Natural killer cell (primary cell): ENCODE measurements around the gene IP6K3. TPM values are rescaled to one million over a fixed set of nuclear protein-coding genes. Genes with fewer than 3 reads are reported as not detected.

ENCODE experiments used
- ATAC-seq, 3 donors: fragments of 150-1000 bp in 2 of 3; fragments of 200-7000 bp in 1 of 3; cut with Tn5 transposase; 1 replicate in 1 of 3; 2 replicates in 2 of 3; pipeline ENCODE4 v1.10.0; 2021; ENCODE audit warnings: mild to moderate bottlenecking in 2 of 3, moderate library complexity in 2 of 3
- DNase-seq, 2 donors: peaks; one replicate each; pipeline versions ENCODE4 v3.0.0 to v3.0.0-alpha.2; 2013 to 2021; ENCODE audit warnings: mixed read lengths in 1 of 2
- H3K27ac ChIP-seq: one replicate; pipeline ENCODE4 v1.5.1; 2013; ENCODE audit warnings: mild to moderate bottlenecking, low read length
- H3K27me3 ChIP-seq: one replicate; pipeline ENCODE4 v1.6.1; 2013; ENCODE audit warnings: low read length; ENCODE audit not compliant: control insufficient read depth, insufficient read depth
- H3K36me3 ChIP-seq: one replicate; pipeline ENCODE4 v1.6.1; 2013; ENCODE audit warnings: low read length; ENCODE audit not compliant: control insufficient read depth, insufficient read depth
- H3K4me1 ChIP-seq: one replicate; pipeline ENCODE4 v1.6.1; 2013; ENCODE audit warnings: low read length; ENCODE audit not compliant: control insufficient read depth, insufficient read depth
- H3K4me3 ChIP-seq: one replicate; pipeline ENCODE4 v1.5.1; 2013; ENCODE audit warnings: low read length
- H3K9me3 ChIP-seq: one replicate; pipeline ENCODE4 v1.6.1; 2013; ENCODE audit warnings: low read length; ENCODE audit not compliant: control insufficient read depth, insufficient read depth
- H3K27ac Mint-ChIP-seq, 2 donors: one replicate each; pipeline ENCODE4 v1.8.0; 2022; ENCODE audit warnings: mild to moderate bottlenecking in 2 of 2, mixed read lengths in 2 of 2, moderate library complexity in 1 of 2
- H3K27me3 Mint-ChIP-seq, 2 donors: one replicate each; pipeline ENCODE4 v1.8.0; 2022; ENCODE audit warnings: low read depth in 2 of 2, mixed read lengths in 2 of 2
- H3K36me3 Mint-ChIP-seq: one replicate; pipeline ENCODE4 v1.8.0; 2022; ENCODE audit warnings: mixed read lengths
- H3K4me1 Mint-ChIP-seq, 2 donors: one replicate each; pipeline ENCODE4 v1.8.0; 2022; ENCODE audit warnings: mixed read lengths in 2 of 2
- H3K4me3 Mint-ChIP-seq: one replicate; pipeline ENCODE4 v1.8.0; 2022; ENCODE audit warnings: mild to moderate bottlenecking, moderate library complexity, mixed read lengths
- H3K9me3 Mint-ChIP-seq, 2 donors: one replicate each; pipeline ENCODE4 v1.8.0; 2022; ENCODE audit warnings: mixed read lengths in 2 of 2
- WGBS: methylation state at CpG from one replicate; pipeline ENCODE4 v1.1.7; 2013; ENCODE audit warnings: missing lambda C conversion rate; ENCODE audit not compliant: insufficient coverage; 5-methylcytosine and 5-hydroxymethylcytosine counted together
- intact Hi-C: fragments of 100-400 bp; cut with micrococcal nuclease; formaldehyde crosslinking; loops from one replicate; pipeline ENCODE4 v1.14.2; 2022
- total RNA-seq, 4 donors: library from RNA; stranded (reverse); fragments of 120-200 nt in 1 of 4; gene quantifications; one replicate each; pipeline versions ENCODE4 v1.2.3 to v1.2.4, GENCODE V29; 2013 to 2022
- TF ChIP-seq, protein P1 (sequence below): fragments of 200-600 bp; IDR thresholded peaks from one replicate; pipeline ENCODE4 v1.8.0; 2022; ENCODE audit warnings: antibody characterized with exemption

Gene IP6K3
- total RNA-seq, 3 donors from 2014 or later (not counting 1 experiment from before 2014, with no cell fraction given): not detected

DNA sequence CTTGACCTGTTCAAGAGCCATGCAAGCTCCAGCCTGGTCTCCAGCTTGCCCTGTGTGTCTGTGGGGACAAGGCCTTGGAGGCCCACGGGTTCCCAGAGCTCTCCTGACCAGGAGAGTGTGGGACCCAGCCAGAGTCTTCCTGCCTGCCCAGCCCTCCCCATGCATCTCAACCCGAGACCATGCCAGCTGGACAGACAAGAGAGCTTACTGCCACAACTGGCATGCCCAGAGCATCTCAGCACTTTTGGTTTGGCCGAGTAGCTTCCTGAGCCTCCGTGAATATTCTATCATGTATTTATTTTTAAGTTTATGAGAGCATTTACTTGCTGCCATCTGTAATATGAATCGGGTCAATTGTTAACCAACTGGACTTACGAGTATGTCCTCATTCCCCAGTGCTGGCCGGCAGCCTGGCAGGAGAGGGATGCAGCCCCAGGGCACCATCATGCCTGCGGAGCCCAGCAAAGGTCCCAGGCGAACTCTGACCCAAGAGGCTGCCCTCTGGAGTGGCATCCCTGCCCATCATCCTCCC lies 14.9 kb downstream of the IP6K3 start:
- Histone ChIP-seq H3K9me3 (no peaks in the 10 kb centered on the region), H3K27ac (no peak overlapping the region), H3K36me3 (no peaks in the 10 kb centered on the region), H3K4me1 (no peaks in the 10 kb centered on the region), H3K27me3 (no peaks in the 10 kb centered on the region), H3K4me3 (no peak overlapping the region)
- 86% methylated on average over 9 of the region's 9 CpGs for WGBS
- intact Hi-C loops: no loop called here
- no peak for ATAC-seq
- no peak for DNase-seq
- TF ChIP-seq, protein P1, sequence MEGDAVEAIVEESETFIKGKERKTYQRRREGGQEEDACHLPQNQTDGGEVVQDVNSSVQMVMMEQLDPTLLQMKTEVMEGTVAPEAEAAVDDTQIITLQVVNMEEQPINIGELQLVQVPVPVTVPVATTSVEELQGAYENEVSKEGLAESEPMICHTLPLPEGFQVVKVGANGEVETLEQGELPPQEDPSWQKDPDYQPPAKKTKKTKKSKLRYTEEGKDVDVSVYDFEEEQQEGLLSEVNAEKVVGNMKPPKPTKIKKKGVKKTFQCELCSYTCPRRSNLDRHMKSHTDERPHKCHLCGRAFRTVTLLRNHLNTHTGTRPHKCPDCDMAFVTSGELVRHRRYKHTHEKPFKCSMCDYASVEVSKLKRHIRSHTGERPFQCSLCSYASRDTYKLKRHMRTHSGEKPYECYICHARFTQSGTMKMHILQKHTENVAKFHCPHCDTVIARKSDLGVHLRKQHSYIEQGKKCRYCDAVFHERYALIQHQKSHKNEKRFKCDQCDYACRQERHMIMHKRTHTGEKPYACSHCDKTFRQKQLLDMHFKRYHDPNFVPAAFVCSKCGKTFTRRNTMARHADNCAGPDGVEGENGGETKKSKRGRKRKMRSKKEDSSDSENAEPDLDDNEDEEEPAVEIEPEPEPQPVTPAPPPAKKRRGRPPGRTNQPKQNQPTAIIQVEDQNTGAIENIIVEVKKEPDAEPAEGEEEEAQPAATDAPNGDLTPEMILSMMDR: no peak
- Mint-ChIP-seq H3K4me3 (no peak overlapping the region), H3K36me3 (no peaks in the 10 kb centered on the region), H3K27me3 (no peaks in the 10 kb centered on the region), H3K9me3 (no peaks in the 10 kb centered on the region), H3K4me1 (no peaks in the 10 kb centered on the region), H3K27ac (no peak overlapping the region)

DNA sequence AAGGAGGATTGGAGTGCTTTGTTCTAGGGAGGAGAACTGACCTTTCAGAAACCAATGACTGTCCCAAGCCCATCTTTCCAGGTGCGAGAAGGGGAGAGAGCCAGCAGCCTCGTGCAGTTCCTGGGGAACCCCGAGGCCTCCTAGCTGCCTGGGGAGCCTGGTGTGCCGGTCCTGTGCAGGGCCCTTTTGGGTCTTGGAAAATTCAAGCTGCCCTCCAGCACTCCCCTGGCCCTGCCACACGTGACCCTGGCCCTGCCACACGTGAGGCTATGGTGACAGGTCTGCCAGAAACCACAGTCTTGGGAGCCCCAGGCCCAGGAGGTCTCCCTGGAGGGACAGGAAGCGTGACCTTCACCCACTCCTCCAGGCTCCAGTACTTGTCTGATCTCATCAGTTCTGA lies 15.7 kb downstream of the IP6K3 start:
- Histone ChIP-seq H3K27me3 (no peaks in the 10 kb centered on the region), H3K9me3 (no peaks in the 10 kb centered on the region), H3K4me3 (no peak overlapping the region), H3K27ac (no peak overlapping the region), H3K36me3 (no peaks in the 10 kb centered on the region), H3K4me1 (no peaks in the 10 kb centered on the region)
- TF ChIP-seq, protein P1: no peak
- no peaks in the 10 kb centered on the region for H3K4me1 Mint-ChIP-seq
- no peak overlapping the region for H3K4me3 Mint-ChIP-seq
- DNase-seq (no peak), ATAC-seq (no peak)
- no peak overlapping the region for H3K27ac Mint-ChIP-seq
- no peaks in the 10 kb centered on the region for H3K36me3 Mint-ChIP-seq
- intact Hi-C loops: no loop called here
- H3K27me3 Mint-ChIP-seq: no peaks in the 10 kb centered on the region
- H3K9me3 Mint-ChIP-seq: no peaks in the 10 kb centered on the region
- 82% methylated on average over 6 of the region's 7 CpGs for WGBS

DNA sequence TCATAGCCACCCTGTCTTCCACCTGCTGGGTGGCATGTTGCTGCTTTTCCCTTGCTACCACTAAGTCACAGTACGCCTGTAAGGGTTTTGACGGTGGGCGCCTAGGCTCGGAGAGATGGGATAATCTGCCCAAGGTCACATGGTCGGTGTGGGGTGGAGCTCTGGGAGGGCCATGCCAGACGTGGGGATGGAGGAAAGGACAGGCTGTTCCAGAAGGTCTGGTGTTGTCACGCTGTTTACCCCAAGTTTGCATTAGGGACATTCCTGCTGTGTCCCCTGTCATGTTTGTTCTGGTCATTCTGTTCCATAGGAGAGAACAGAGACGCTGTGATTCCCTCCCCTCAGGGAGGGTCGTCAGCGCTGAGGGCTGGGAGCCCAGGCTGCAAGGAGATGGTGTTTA lies 16.1 kb downstream of the IP6K3 start:
- Mint-ChIP-seq H3K27me3 (no peaks in the 10 kb centered on the region), H3K27ac (no peak overlapping the region), H3K4me3 (no peak overlapping the region), H3K9me3 (no peaks in the 10 kb centered on the region), H3K4me1 (no peaks in the 10 kb centered on the region), H3K36me3 (no peaks in the 10 kb centered on the region)
- DNase-seq (no peak), ATAC-seq (no peak)
- Histone ChIP-seq H3K4me1 (no peaks in the 10 kb centered on the region), H3K4me3 (no peak overlapping the region), H3K9me3 (no peaks in the 10 kb centered on the region), H3K36me3 (no peaks in the 10 kb centered on the region), H3K27ac (no peak overlapping the region), H3K27me3 (no peaks in the 10 kb centered on the region)
- intact Hi-C loops: no loop called here
- WGBS: 88% methylated on average over 10 of the region's 10 CpGs
- TF ChIP-seq, protein P1: no peak

DNA sequence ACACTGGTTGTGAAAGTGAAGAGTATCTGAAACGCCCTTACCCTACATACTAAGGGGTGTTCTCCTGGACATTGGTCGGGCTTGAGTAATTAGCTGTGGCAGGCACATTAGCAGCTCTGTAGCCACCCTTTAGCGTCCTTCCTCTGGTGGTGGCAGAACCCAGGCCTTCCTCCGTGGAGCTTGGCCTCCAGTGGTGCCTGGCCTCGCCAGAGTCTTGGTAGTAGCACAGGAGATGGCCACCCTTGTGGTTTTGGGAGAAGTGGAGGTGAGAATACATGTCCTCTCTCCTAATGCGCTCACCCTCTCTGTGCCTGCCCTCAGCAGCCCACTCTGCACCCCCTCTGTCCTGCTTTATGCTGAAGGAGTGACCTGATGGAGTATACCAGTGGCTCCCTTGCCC lies 17.6 kb downstream of the IP6K3 start:
- H3K9me3 Mint-ChIP-seq: no peaks in the 10 kb centered on the region
- 80% methylated on average over 5 of the region's 6 CpGs for WGBS
- no peak overlapping the region for H3K27ac ChIP-seq
- no peak overlapping the region for H3K4me3 ChIP-seq
- H3K9me3 ChIP-seq: no peaks in the 10 kb centered on the region
- no peaks in the 10 kb centered on the region for H3K36me3 Mint-ChIP-seq
- no peaks in the 10 kb centered on the region for H3K4me1 Mint-ChIP-seq
- intact Hi-C loops: no loop called here
- no peaks in the 10 kb centered on the region for H3K36me3 ChIP-seq
- H3K27ac Mint-ChIP-seq: no peak overlapping the region
- ATAC-seq: no peak
- no peak for DNase-seq
- peaks cover 0 to 8% of the 10 kb centered on the region in 2 donors for H3K27me3 Mint-ChIP-seq
- TF ChIP-seq, protein P1: no peak
- no peak overlapping the region for H3K4me3 Mint-ChIP-seq
- no peaks in the 10 kb centered on the region for H3K27me3 ChIP-seq
- H3K4me1 ChIP-seq: no peaks in the 10 kb centered on the region
